GM21825 (cell line): ENCODE measurements around the gene IL3.

Experiments
- ATAC-seq: cut with Tn5 transposase; IDR thresholded peaks from one replicate; pipeline ENCODE4 v1.9.1; 2021; ENCODE audit warnings: mild to moderate bottlenecking, moderate library complexity; ENCODE audit not compliant: unreplicated experiment

The IL3 gene

GRCh38 chr5:132072070-132072469, 11.6 kb downstream of the IL3 start:
- no peak for ATAC-seq

- no peak for ATAC-seq
Observed at GRCh38 chr5:132072528-132072927, 12.1 kb downstream of the IL3 start.

- ATAC-seq, result no peak
Observed at GRCh38 chr5:132073231-132074013, 13.0 kb downstream of the IL3 start, which contains the start of gene CSF2. TSS of gene CSF2 (plus strand) at chr5:132073789. CDS start at chr5:132073824, 35 bp downstream.

- no peak for ATAC-seq
Observed at GRCh38 chr5:132074091-132074771, 13.8 kb downstream of the IL3 start.

- ATAC-seq, result no peak
Observed at GRCh38 chr5:132074772-132075718, 14.6 kb downstream of the IL3 start.

DNA sequence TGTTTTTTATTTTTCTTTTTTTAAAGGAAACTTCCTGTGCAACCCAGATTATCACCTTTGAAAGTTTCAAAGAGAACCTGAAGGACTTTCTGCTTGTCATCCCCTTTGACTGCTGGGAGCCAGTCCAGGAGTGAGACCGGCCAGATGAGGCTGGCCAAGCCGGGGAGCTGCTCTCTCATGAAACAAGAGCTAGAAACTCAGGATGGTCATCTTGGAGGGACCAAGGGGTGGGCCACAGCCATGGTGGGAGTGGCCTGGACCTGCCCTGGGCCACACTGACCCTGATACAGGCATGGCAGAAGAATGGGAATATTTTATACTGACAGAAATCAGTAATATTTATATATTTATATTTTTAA, 15.2 kb downstream of the IL3 start:
- ATAC-seq, result no peak

DNA sequence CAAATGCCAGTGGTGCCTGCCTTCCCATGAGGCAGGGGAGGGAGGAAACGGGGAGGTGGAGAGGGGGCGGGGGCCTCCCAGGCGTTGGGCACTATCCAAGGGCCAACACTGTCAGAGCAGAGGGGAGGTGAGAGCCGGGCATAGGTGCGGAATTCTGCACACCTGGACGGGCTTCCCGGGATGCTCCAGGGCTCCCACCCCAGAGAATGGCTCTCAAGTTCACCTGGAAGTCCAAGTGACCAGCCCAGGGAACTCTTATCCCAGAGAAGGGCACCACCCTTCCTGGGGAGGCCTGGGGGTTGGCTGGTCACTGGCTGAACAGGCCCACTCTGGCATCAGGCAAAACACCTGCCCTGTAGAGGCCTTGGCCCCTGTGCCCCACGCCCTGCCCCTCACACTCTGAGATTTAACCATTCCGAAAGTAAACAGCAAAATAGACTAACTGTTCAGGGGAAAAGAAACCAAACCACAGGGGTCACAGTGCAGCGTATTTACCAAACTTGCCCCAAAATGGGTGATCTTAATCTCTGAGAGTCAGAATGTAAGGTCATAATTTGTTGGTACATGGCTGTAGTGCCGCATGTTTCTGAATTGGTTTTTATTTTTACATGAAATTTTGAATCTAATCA, 15.9 kb downstream of the IL3 start:
- no peak for ATAC-seq

GRCh38 chr5:132076983-132077382, 16.5 kb downstream of the IL3 start:
- ATAC-seq, result no peak

DNA sequence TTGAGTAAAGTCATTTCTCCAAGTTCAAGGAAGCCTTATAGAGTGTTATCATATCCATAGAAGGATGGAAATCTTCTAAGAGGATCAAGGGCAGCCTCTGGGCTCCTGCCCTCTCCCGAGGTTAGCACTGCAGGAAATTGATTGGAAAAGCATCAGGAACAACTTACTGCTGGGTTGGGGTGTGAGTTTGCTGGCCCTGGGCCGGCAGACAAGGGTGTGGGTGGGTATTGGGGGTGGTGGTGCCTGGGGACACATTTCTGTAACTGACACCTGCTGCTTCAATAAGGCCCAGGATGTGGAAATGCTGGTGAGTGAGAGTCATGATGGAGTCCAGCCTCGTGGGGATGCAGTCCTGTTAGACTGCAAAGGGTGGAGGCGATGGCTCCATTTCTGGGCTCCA, 18.6 kb downstream of the IL3 start:
- no peak for ATAC-seq

DNA sequence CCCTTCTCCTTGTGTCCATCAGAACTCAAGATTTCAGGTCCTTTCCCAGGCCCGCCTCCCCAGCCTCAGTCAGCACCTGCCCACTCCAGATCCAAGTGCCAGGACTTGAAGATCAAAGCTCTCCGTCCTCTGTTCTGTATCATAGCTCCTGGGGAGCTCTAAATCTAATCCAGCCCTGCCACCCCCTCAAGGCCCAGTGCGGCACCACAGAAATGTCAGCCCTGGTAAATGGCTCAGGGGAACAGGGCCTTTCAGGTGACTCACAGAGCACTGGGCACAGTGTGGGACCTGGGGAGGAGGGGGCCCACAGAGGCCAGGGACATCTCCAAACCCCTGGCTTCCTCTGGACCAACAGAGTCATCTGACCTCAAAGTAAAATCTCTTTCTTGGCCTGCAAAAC, 19.2 kb downstream of the IL3 start:
- no peak for ATAC-seq

DNA sequence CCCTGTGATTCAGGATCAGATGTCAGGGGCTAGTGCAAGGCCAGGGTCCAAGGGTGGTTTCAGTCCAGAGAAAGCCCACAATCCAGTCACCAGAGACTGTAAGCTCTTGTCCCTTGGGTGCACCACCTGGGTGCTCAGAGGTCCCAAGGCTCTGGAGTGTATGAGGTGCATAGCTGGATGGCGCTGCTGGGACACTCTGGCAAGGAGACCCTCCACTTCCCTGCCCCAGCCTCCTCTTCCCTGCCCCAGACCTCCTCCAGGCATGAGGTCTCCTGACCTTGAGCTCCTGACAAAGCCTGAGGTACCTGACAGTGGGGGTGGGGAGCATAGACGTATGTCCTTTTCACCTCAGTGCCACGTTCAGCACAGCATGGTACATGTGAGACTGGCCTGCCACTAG, 20.1 kb downstream of the IL3 start:
- ATAC-seq, result no peak

DNA sequence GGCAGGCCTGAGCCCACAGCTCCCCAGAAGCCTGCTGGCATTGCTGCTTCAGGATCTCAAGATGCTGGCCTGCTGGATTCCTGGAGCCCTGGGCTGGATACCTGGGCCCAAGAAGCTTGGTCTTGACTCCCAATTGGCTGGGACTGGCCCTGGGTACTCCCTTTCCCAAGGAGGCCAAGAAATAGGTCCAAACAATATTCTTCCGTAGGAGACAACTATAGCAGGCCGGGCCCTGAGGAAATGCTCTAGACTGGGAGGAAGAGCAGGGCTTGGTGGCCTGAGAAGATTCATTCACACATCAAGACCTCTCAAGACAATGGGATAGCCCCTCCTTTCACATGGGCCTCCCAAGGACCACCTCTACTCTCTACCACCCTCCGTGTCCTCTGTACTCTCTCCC, 21.0 kb downstream of the IL3 start:
- no peak for ATAC-seq

DNA sequence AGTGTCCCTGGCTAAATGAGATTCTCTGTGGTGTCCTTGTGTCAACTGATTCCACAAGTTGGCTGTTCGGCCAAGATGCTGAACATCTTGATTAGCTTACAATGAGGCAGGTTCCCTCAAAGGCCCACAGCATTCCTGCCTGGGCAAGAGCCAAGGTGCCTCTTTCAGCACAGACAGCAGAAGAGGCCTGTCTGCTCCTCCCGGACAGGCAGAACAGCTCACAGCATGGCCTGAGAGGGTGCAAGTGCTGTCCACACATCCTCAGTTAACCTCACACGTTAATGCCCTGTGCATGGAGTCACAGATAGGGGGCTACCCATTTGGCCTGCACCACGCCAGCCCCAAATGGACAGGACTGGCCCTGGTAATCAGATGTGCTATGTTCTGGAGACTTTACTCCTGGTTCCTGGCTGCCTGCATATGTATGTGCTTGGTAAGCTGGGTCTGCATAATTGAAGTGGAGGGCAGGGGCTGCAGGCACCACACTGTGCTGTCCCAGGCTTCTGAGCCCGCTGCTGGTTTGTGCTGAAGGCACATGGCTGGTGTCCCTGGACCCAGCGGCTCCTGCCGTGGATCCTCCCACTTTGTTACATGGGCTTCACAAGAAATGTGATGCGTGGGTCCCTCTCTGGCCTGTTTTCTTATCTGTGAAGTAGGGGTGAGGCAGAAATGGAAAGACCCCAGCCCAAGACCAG, 22.0 kb downstream of the IL3 start:
- ATAC-seq, result no peak

GRCh38 chr5:132083071-132083678, 22.7 kb downstream of the IL3 start:
- ATAC-seq, result no peak

GRCh38 chr5:132085686-132086085, 25.2 kb downstream of the IL3 start:
- ATAC-seq, result no peak

GRCh38 chr5:132086277-132086794, 25.9 kb downstream of the IL3 start:
- ATAC-seq, result no peak

- no peak for ATAC-seq
Observed at GRCh38 chr5:132087176-132087575, 26.7 kb downstream of the IL3 start.

- no peak for ATAC-seq
Observed at GRCh38 chr5:132087661-132088060, 27.2 kb downstream of the IL3 start.

- no peak for ATAC-seq
Observed at GRCh38 chr5:132089363-132089762, 28.9 kb downstream of the IL3 start.

- no peak for ATAC-seq
Observed at GRCh38 chr5:132090107-132090506, 29.7 kb downstream of the IL3 start.
